Right hindlimb (tissue), 1 donor: ENCODE measurements around the gene RHBDF1.

ENCODE experiments used
- DNase-seq: peaks from one replicate; pipeline ENCODE4 v3.0.0-alpha.2; 2018

Gene RHBDF1

DNA sequence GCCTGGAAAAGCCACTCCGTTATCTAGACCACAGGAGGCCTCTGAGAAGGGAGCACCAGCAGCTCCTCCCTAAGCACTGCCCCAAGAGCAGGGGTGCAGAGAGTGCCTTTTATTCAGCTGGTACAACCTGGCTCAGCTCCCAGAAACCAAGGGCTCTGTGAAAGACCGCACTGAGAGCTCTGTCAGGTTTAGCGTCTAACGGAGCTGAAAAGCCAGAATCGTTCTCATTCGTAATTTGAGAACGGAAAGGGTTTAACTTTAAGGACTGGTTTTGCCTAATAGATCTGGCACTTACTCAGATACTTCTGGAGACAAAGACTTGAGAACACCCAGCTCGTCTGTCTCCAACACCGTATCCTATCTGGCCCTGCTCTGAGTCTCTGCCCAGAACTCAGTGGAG is 19.1 kb upstream of the RHBDF1 start:
- DNase-seq, result no peak

DNA sequence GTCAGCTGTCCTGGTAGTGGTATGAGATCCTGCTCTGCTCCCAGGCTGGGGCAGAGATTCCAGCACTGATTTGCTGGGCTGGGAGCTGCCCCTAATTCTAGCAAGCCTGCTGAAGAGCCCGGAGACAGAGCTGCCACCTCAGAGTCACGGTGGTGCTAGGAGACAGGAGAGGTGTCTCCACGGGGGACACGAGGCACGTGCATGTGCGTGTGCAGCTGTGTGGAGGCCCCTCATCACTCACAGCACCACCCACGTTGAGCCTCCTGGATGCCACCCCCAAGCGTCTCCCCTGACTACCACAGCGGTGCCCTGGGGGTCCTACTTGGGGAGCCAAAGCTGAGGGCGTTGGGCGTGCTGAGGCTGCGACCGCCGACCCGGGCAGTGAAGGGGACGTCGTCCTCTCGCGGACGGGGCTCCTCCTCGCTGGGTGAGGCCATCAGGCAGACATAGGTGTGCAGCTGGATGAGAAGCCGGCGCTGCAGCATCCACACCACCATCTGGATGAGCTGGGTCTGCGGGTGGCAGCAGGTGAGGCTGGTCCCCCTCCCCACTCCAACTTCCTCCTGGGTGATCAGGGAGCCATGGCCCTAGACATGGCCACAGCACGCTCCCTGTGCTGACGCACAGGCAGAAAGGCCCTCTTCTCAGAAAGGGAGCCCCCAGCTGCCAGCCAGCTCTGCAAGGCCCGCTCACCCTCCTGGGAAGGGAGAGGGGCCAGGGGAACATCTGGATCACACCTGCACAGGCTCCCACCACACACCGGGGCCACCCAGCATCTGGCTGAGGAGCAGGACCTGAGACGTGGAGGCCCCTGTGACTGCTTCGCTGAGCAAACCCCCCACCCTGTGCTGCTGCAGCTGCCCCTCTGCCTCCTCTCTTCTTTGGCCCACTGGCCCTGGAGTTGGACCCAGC is 17.2 kb upstream of the RHBDF1 start:
- no peak for DNase-seq

DNA sequence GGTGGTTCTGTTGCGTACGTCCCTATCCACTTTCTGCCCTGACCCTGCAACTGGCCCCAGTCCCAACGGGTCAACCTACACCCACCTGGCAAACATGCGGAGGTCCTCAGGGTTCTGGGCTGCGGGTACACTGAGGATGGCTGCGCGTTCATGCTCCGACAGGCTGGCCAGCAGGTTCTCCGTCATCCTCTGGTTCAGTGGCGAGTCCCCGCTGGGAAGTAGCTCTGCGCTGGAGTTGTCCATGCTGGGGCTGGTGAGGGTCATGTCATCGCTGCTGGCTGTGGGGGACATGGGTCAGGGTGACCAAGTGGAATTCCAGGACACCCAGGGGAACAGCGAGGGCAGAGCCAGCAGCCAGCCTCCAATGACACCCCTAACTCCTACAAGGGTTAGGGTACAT is 16.2 kb upstream of the RHBDF1 start:
- DNase-seq, result no peak

DNA sequence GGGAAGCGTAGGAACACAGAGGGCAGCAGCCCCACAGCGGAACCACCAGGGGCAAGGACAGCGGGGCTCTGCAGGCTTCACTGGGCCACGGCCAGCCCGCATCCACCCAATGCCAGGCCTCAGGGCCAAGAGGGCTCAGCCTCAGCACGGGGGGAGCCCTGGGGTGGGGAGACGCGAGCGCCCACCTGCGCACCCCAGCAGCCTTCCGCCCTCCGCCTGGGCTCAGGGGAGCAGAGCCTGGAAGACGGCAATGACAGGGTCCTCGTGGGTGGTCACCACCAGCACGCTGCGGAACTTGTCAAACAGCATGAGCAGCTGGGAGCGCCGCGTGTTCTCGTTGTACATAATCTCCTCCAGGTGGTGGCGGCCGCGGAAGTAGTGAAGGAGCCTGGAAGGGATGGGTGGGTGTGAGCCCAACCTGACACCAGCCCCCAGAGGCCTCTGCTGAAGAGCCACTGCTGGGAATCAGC is 14.1 kb upstream of the RHBDF1 start:
- DNase-seq, result no peak

DNA sequence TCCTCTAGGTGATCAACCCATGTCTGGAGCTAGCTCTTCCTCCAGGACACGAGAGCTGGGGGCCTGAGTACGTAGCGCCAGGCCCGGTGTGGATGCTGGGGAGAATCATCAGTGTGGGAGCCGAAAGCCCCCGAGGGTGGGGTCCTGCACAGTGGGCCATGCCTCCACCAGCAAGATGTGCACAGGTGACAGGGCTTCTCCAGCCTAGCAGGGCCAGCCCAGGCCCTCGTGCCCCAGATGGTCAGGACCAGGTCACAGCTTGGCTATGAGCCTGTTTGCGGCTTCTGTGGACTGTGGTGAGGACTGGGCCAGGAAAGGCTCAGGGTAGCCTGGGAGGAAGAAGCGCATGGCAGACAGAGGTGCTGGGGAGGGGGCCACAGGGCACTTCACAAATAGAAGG is 13.4 kb upstream of the RHBDF1 start:
- peak; percentile 19 for DNase-seq

DNA sequence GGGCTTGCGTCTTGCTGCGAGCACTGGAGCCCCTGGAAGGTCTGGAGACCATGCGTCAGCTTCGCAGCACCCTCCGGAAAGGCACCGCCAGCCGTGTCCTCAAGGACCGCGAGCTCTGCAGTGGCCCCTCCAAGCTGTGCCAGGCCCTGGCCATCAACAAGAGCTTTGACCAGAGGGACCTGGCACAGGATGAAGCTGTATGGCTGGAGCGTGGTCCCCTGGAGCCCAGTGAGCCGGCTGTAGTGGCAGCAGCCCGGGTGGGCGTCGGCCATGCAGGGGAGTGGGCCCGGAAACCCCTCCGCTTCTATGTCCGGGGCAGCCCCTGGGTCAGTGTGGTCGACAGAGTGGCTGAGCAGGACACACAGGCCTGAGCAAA is 13.0 kb upstream of the RHBDF1 start:
- DNase-seq, result no peak

DNA sequence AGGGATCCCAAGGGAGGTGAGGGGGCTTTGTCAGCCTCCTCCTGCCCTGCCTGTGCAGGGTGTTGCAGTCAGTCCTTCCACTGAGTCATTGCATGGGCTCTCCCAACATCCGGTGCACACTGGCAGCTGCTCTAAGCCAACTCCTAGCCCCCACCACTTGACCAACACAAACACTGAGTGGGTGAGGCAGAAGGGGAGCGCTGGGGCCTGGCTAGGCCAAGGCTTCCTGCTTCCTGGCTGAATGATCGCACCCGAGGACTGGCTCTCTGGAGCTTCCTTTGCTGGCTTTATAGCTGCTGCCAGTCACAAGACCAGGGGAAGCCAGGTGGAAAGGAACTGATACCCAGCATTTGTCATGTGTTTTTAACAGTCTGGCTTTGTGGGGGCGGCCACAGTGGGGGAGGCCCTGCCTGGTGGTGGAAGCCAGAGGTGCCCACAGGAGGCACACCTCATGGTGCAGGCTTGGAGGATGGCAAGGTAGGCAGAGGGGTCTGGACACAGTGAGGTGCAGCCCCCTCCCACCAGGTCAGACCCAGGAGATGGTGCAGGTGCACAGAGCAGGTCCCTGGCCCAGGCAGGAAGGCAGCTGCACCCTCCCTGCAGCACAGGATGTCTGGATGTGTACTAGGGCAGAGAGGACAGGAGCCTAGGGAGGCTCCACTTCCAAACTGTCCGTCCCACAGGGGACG is 12.4 kb upstream of the RHBDF1 start:
- peak; percentile 73 for DNase-seq

DNA sequence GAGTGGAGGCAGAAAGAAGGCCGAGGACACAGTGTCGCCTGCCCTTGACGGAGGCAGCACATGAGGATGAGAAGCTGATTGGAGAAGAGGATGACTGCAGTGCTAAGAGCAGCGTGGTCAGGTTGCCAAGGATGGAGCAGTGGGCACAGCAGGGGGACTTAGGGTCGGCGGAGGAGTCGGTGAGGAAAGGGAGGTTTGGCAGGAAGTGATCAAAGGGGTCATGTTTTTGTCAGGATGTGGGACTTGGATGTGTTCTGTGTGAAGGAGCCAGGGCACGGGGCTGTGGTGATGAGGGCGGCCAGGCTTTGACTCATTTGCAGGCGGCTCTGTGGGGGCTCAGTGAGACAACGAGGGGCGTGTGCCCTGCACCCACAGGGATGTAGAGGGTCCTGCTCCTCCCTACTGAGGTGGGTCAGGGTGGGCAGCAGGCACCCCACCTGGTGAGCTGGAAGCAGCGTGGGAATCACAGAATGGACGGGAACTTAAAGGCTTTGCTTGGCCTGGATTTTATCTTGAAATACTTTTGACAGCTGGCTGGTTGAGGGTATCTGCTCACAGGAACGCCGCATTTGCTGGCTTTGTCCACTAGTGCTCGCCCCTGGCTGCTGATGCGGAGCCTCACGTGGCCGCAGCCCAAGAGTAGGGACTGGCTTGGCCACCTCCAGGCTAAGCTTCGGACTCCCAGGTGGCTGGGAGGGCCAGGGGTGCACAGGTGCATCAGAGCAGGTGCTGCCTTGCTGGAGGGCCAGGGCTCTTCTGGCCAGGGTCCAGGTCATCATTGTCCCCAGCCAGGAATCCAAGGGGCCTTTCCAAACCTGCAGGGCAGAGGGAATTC is 11.6 kb upstream of the RHBDF1 start:
- no peak for DNase-seq

DNA sequence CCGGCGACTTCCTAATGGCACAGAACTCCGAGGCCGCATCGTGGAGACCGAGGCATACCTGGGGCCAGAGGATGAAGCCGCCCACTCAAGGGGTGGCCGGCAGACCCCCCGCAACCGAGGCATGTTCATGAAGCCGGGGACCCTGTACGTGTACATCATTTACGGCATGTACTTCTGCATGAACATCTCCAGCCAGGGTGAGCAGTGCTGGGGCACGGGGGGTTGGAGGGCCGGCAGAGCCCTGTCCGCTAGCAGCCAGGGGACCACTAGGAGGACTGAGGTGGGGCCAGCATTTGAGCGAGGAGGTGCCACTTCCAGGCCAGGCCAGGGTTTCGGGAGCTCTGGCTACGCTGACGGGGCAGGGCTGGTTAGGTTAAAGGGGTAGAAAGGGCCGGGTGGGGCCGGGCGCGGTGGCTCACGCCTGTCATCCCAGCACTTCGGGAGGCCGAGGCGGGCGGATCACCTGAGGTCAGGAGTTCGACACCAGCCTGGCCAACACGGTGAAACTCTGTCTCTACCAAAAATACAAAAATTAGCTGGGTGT is 10.7 kb upstream of the RHBDF1 start:
- DNase-seq, result no peak

DNA sequence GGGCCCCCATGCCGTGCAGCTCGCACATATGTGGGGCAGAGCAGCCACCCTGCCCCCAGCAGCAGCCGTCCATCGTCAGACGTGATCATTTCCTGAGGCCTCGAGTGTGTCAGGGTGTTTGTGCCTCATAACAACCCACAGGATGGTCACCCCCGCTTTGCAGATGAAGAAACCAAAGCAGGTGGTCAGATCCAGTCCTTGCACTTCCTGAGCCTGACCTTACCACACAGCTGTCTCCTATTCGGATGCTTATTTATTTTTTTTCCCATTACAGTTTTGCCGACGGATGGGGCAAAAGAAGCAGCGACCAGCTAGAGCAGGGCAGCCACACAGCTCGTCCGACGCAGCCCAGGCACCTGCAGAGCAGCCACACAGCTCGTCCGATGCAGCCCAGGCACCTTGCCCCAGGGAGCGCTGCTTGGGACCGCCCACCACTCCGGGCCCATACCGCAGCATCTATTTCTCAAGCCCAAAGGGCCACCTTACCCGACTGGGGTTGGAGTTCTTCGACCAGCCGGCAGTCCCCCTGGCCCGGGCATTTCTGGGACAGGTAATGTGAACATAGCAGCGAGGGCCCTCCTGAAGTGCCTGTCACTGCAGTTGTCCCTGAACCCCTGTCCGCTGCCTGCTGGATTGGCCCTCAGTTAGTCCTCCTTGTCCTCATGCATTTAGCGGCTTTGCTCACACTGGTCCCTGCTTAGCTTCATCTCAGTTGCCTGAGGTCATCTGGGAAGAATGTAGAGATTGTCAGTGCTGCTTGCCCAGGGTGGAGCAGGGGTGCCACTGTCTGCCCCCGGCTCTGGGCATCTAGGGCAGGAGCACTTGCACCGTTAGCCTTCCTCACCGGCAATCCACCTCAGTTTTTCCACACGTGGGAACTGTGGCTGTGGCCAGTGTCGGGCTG is 7.0 kb upstream of the RHBDF1 start:
- DNase-seq, result no peak

DNA sequence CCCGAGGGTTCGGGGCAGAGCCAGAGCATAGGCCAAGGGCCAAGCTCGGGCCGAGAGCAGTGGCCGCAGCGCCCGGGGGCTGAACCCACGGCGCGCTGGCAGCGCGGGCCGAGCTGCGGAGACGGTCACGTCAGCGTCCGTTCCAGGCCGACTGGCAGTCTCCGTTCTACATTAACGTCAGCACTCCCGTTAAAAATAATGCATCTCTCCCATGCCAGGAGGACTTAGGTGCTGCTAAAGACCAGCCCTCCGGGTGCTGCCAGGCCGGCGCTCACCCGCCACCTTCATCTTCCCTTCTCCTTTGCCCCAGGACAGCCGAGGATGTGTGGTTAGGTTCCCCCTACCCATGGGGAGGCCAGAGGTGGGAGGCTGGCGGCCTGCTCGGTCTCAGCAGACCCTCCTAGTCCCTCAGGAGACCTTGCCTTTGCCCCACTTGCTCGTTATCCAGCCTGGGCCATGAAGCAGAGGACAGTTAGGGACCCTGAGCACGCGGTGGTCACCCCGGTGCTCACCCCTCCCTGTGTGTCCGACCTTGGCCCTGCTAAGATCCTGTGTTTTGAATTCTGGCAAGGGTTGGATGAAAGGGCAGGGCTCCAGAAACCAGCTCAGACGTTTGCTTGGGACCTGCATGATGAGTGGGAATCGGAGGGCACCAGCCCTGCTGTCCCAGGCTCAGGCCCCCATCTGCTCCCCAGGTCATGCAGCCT is 6.2 kb upstream of the RHBDF1 start:
- no peak for DNase-seq

DNA sequence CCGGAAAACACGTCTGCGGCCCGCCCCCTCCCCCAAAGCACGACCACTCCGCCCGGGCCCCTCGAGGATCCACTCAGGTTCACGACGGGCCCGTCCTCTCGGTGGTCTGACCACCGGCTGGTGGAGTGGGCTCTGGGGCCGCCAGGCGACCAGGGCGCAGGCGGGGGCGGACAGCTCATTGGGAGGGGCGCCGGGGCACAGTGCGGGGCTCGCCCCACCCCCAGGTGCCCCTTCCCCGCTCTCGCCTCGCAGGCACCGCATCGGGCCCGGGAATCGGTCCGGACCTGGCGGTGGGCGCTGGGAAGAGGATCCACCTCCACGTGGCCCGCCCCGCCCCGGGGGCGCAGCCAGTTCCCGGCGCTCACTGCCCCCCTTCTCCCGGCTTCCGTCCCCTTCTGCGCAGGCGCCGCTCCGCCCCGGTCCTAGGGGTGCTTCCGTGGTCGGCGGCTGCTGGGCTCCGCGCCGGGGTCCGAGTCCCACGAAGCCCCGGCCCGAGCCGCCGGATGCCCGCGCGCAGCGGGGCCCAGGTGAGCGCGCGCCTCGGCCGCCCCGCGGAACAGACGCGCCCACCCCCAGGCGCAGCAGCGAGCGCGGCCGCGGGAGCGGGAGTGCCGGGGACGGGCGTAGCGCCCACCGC is 5.5 kb upstream of the RHBDF1 start, which contains the start of gene MPG:
Gene MPG (plus strand): TSS at position 419 of the 637 bp plus-strand sequence. CDS start 85 bp downstream, at position 504.
- peak; percentile 94 for DNase-seq

DNA sequence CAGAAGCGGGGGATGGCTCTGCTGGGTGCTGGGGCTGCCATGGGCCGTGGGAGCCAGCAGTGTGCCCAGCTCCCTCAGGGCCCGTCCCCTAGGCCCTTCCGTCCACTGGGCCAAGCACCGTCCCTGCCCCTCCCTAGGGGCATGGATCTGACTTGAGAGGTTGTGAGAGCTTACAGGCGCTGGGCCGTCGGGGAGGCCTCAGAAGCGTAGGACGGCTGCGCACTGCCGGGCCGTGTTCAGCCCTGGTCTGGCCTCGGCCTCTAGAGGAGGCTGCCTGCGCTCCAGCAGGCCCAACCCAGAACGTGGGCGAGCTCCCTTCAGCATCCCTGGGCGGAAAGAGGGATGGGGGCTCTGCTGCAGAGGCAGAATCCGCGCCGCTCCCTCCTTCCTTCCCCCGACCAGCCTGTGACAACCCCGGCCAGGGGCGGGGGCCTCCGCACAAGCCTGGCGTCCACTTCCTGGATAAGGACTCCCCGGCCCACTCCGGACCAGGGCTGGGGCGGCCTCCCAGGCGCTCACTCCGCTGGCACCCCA is 4.9 kb upstream of the RHBDF1 start:
- DNase-seq, result peak; percentile 87

DNA sequence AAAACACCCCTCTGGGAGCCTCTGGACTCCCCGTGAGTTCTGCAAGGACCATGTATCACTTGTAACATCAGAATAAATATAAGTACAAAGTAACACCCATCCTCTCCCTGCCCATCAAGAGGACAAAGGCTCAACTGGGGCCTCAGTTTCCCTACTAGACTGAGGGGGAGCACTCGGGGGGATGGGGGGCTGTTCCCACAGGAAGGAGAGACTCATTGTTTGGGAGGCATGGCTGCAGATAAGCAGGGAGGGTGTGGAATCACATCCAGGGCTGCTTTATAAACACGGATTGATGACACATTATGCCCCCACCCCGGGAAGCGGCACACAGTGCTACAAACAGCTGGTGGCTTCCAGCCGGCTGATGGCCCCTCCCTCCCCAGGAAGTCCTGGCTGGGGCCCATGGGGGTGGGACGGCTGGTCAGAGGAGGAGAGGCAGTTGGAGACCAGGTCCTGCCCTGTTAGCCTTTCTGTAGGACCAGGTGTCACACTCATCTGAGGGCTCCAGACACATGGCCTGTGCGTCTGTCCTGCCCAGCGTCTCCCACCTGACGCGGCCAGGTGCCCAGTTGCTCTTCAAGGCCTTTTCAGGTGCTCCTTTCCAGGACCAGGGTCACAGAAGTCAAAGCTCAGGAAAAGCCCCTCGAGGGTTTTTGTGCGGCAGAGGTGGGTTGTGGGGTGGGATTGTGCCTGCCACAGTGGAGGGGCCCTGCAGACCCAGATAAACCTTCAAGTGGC is 4.3 kb upstream of the RHBDF1 start:
- DNase-seq, result peak; percentile 90

DNA sequence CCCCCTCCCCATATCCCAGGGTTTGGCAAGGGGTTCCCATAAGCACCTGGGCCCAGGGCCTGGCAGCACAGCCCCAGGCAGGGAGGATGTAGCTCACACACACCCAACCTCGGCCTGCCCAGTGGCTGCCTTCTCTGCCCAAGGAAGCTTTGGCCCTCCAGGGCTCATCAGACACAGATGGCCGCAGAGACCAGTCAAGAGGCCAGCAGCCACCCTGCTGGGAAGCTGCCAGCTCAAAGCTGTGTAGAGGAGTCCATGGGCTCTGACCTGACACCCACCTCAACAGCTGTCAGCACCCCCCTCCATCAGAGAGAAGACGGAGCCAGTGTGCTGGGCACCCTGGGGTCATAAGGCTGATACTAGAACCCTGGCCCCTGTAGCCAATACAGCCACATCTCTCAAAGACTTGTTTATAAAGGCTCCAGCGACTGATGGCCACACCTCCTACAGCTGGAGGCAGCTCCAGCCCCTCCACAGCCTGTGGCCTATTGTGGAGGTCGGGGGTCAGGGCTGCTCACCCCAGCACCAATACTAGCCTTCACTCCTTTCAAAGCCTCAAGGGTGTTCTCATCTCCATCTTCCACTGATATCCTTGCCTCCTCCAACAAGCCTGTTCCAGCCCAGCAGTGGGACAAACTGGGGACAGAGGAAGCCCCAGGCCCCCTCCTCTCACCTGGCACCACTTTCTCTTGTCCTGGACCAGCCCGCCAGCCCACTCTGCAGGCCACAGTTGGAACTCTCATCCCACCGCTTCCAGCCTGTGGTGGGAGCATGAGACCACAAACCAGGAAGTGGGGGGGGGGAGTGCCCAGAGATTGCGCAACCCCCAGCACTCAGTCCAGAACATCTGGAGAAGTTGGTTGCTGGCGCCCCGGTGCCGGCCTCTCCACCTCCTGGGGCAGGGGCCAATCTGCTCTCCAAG is 3.4 kb upstream of the RHBDF1 start:
- peak; percentile 92 for DNase-seq

DNA sequence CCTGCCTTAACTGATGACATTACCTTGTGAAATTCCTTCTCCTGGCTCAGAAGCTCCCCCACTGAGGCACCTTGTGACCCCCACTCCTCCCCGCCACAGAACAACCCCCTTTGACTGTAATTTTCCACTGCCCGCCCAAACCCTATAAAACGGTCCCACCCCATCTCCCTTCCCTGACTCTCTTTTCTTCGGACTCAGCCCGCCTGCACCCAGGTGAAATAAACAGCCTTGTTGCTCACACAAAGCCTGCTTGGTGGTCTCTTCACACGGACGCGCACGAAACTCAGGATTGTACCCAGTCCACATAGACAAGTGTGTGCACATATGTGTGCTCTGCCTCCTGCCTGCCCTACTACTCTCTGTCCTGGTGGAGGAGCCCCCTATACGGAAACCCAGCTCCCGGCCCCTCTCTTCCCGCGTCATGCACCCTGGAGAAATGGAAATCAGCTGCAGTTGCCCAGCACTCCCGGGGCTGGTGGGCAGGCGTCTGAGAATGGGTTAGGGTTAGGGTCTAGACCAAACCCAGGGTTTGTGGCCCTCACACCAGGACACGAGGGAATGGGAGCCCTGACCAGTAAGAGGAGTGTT is 2.4 kb upstream of the RHBDF1 start:
- DNase-seq, result no peak

DNA sequence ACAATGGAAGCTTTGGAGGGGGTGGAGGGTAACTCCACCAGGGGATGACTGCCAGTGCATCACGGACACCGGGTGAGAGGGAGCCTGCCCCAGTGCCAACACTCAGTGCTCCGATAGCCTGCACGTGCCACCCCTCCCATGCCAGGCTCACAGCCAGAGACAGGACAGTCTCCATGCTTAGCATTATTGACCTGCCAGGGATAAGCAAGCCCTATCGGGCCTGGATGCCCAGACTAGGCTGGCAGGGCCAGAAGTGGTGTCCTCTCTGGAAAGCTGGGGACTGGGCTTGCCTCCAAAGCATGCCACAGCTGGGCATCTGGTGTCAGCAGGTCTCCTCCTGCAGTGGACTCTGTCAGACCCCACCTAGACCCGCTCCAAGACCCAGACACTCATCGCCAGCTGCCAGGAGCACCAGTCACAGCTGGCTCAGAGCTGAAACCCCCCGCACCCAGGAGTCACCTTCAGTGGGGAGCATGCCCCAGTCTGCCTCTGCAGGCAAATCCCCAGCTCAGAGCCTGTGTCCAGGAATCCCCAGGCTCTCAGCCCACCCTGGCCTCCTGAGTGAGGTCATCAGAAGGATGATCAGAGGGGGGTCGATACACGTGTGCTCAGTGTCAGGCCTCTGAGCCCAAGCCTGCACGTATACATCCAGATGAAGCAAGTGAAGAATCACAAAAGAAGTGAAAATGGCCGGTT is 1.8 kb upstream of the RHBDF1 start:
- no peak for DNase-seq
